Activated CD8-positive, alpha-beta memory T cell treated with anti-CD3 and anti-CD28 coated beads, Interleukin-2, amount 50 U/mL, for 1 hour (primary cell): ENCODE results near the gene LCLAT1.

Experiments
- DNase-seq: peaks from one replicate; pipeline ENCODE4 v3.0.0-alpha.2; 2020; ENCODE audit errors: extremely low read depth

LCLAT1 gene

DNA sequence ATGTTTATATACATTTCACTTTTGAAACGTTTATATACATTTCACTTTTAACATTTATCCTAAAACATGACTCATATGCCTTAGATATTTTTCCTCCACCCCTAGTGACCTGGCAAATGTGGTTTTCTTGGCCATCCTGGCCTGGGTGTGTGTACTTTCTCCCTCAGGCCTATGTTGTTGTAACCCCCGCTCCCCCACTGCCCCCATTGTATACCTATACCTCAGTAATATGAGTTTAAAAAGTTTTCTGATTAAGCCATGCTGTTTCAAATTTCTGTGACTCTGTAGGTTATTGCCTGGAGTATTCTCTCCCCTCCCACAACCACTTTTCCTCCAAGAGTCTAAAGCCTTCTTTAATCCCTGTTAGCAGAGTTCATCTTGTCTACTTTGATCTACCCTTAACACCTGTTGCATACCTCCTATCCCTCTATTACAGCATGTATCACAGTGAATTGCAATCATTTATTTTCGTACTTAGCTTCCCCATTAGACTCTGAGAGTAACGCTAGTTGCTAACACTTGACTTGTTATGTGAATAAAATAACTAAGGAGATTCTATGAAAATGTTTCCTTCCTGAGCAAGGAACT lies 67.9 kb downstream of the LCLAT1 start:
- DNase-seq: no peak

DNA sequence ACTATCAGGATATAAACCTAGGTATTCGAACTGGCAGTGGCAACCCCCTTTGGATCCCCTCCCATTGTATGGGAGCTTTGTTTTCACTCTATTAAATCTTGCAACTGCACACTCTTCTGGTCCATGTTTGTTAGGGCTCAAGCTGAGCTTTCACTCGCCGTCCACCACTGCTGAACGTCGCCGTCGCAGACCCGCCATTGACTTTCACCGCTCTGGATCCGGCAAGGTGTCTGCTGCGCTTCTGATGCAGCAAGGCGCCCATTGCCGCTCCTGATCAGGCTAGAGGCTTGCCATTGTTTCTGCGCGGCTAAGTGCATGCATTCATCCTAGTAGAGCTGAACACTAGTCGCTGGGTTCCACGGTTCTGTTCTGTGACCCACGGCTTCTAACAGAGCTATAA lies 69.1 kb downstream of the LCLAT1 start:
- DNase-seq: no peak

DNA sequence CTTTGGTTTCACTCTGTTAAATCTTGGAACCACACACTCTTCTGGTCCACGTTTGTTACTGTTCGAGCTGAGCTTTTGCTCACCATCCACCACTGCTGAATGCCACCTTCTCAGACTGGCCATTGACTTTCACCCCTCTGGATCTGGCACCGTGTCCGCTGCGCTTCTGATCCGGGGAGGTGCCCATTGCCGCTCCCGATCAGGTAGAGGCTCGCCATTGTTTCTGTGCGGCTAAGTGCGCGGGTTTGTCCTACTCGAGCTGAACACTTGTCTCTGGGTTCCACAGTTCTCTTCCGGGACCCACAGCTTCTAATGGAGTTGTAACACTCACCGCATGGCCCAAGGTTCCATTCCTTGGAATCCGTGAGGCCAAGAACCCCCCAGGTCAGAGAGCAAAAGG lies 72.8 kb downstream of the LCLAT1 start:
- DNase-seq: no peak

DNA sequence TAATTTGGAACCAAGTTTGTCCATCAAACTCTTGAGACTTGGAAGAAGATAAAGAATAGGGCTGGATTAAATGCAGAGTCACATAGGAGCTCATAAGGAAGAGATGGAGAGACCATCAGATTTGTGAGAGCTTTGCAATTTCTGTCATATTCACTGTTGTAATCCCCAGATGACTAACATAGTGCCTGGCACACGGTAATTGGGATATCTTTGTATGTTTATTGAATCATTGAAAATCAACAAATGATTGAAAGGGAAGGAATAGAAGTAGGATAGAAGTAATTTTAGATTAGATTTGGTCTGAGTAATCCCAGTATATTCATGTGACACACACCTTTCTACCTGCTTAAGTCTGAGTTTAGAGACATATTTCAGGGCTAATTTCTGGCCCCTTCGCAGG lies 75.4 kb downstream of the LCLAT1 start:
- DNase-seq: no peak

- DNase-seq: no peak
Measured at GRCh38 chr2:30527411-30527810, 80.4 kb downstream of the LCLAT1 start.

DNA sequence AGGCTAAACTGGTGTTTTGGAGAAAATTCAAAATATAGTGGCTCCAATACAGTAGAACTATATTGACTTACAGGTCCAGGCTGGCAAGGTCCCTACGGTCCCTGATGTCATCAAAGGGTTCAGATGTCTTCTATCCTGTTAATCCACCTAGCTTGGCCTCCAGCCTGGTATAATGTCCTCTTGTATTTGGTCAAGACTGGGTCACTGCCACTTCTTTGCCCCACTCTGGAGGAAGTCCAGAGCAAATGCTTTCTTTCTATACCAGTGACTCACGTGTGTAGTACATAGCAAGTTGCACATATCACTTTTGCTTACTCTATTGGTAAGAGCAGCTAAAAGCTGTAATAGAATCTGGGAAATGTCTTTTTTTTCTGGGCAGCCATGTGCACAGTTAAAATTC lies 80.8 kb downstream of the LCLAT1 start:
- no peak for DNase-seq

- DNase-seq: no peak
Measured at GRCh38 chr2:30530346-30530745, 83.3 kb downstream of the LCLAT1 start.

DNA sequence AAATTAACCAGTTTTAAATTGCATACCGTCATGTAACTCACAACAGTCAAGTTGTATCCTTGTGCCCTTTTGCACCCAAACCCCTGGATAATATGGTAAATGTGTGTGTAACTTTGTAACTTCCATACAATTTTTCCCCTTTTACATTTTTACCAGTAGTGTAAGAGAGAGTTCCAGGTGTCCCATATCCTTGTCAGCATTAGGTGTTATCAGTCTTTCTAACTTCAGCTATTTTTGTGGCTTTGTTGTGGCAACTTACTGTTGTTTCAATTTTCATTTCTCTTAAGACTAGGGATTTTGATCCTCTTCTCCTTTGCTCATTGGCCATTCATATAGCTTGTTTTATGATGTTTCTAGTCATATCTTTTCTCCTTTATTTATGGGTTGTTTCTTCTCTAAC lies 94.6 kb downstream of the LCLAT1 start:
- no peak for DNase-seq

DNA sequence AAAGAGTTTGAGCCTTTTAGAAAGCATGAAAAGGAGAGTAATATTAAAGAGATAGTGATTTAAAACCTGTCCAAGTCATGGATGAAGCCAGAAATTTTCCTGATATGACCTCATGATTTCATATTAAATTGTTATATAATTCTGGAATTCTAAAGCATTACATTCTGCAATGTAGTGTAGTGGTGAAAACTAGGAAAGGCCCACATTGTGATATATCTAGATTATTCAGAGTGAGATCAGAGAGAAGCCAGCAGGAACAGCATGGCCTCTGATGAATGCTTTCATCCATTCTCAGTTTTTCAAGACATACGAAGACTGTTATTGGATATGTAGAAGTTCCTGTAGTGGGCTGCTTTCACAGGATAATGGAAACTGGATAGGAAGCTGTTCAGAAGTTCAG lies 98.8 kb downstream of the LCLAT1 start:
- no peak for DNase-seq

- DNase-seq: no peak
Measured at GRCh38 chr2:30548386-30548785, 101.3 kb downstream of the LCLAT1 start.

DNA sequence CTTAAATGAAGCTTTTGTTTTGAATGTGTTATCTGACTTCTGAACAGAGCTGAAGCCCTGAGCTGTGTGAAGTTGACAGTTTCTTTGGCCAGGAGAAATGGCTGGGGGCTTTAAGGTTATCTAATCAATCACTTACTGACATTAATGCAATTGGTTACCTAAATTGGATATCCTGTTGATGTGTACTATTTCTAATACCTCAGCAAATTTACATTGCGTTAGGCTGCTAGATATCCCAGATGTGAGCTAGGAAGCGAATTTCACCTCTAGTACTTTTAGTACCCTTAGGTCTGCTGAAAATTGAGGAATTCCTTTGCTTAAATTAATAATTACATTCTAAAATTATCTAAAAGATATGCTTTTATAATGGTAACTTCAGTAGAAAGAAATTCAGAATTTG lies 102.0 kb downstream of the LCLAT1 start:
- DNase-seq: no peak

- DNase-seq: no peak
Measured at GRCh38 chr2:30559544-30560275, 112.7 kb downstream of the LCLAT1 start.

- DNase-seq: no peak
Measured at GRCh38 chr2:30561349-30561748, 114.3 kb downstream of the LCLAT1 start.

DNA sequence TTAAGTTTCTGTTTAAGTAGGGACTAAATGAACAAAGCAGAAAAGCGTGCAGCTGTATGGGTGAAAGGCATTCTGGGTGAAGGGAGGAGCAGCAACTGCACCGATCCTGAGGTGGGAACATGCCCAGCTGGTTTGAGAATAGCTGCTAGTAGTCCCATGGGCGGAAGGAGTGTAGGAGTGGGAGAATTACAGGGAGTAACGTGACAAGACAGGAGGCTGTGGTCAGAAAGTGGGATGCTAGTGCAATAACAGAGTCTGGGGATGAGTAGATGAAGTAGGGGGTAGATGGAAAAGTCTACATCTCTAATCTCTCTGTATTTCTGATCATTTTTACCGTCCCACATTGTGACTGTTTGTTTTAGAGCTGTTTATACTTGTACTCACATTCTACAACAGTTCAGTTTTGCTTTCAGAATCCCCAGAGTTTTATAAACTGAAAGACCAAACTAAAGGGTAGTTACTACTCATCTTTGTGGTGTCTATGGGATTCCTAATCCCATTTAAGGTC lies 118.9 kb downstream of the LCLAT1 start:
- no peak for DNase-seq

DNA sequence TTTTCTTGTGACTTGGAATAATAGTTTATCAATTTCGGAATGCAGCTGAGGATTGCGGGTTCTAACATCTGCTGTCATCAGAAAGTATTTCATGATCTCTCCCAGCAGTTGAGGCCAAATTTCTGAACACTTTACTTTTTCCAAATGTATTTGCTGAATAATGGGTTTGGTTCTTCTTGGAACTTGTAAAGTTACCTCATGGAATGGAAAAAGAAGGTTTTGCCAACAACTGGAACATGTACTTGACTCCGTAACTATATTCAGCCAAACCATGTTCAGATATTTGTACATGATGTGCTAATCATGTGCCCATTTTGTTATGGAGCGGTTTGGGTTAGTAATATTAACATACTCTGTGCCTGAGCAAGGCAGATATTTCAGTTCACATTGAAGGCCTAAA lies 119.6 kb downstream of the LCLAT1 start:
- no peak for DNase-seq

DNA sequence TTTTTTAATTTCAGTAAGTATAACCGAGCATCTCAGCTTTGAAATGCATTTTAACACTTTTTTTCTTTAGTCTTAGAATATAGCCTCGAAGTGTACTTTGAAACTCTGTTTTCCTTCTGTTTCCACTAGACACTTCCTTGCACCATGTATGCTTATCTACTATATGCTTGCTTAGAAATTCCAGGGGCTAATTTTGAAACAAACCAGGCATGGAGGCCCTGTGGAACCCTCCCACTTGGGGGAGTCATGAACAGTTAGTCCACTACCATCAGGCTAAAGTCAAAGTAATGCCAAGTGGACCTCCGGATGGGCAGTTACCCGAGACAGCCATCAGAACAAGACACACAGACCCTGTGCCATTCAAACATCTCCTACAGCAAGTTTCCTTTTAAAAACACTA lies 120.3 kb downstream of the LCLAT1 start:
- no peak for DNase-seq

- DNase-seq: no peak
Measured at GRCh38 chr2:30569946-30570345, 122.9 kb downstream of the LCLAT1 start.

- DNase-seq: no peak
Measured at GRCh38 chr2:30577151-30577550, 130.1 kb downstream of the LCLAT1 start.

- DNase-seq: no peak
Measured at GRCh38 chr2:30580391-30580790, 133.3 kb downstream of the LCLAT1 start.

GRCh38 chr2:30582521-30582920 lies 135.5 kb downstream of the LCLAT1 start:
- no peak for DNase-seq

- no peak for DNase-seq
Measured at GRCh38 chr2:30583204-30583749, 136.2 kb downstream of the LCLAT1 start.

DNA sequence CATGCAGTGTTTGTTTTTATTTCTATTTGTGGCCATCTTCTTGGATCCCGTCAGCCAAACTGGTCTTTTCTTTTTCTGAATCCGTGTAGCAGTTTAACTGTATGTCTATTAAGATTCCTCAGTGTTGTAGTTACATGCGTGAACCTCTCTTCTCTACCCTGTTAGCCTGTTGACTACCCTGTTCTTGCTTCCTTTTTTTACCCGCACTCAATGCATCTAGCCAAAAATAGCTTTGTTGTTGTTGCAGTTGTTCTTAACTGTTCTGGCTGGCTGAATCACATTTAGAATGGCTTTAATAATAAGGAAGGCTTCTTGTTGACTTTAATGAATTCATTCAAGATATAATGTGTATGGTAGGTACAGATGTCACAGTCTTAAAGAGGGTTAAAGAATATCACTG lies 137.1 kb downstream of the LCLAT1 start:
- DNase-seq: no peak

DNA sequence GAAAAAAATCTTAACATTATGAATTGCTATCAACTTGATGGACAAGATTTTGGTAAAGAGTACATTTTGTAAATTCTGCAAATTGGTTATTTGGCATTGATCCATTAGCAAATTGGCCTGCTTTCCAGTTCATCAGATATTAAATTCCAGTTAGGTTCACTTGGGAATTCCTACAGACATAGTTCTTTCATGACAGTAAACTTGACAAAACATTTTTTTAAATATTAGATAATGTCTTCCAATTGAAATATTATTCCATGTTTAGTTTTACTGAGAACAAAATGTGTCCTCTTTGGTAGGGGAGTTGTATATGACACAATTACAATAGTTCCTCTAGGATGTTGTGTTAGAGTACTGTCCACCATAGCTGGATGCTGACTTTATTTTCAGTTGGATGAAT lies 141.9 kb downstream of the LCLAT1 start:
- no peak for DNase-seq
